Stomach smooth muscle (tissue), 2 donors: ENCODE results near the gene RELN.

Experiments used
- H3K27ac ChIP-seq: one replicate; pipeline ENCODE4 v1.7.0; 2013; ENCODE audit warnings: mild to moderate bottlenecking, low read length, inconsistent platforms
- H3K27me3 ChIP-seq, 2 donors: one replicate each; pipeline ENCODE4 v1.7.0; 2013; ENCODE audit warnings: low read length in 2 of 2; ENCODE audit not compliant: insufficient read depth in 2 of 2, control insufficient read depth in 1 of 2
- H3K36me3 ChIP-seq, 2 donors: one replicate each; pipeline ENCODE4 v1.7.0; 2013; ENCODE audit warnings: low read length in 2 of 2; ENCODE audit not compliant: control insufficient read depth in 2 of 2, insufficient read depth in 2 of 2
- H3K4me1 ChIP-seq: one replicate; pipeline ENCODE4 v1.7.0; 2013; ENCODE audit warnings: low read length; ENCODE audit not compliant: control insufficient read depth, insufficient read depth
- H3K4me3 ChIP-seq, 2 donors: one replicate each; pipeline ENCODE4 v1.7.0; 2013; ENCODE audit warnings: low read length in 2 of 2
- H3K9ac ChIP-seq, 2 donors: one replicate each; pipeline ENCODE4 v1.7.0; 2013; ENCODE audit warnings: low read length in 2 of 2, mild to moderate bottlenecking in 1 of 2
- H3K9me3 ChIP-seq, 2 donors: one replicate each; pipeline ENCODE4 v1.7.0; 2013; ENCODE audit warnings: low read length in 2 of 2; ENCODE audit not compliant: control insufficient read depth in 2 of 2
- donor health status: healthy.
- donor health status: Pancreatic carcinoma.

The RELN gene

GRCh38 chr7:103705542-103705941, 283.9 kb downstream of the RELN start:
- Histone ChIP-seq H3K4me3 (no peak overlapping the region), H3K9ac (no peak overlapping the region), H3K36me3 (no peaks in the 10 kb centered on the region), H3K4me1 (no peaks in the 10 kb centered on the region), H3K27ac (no peak overlapping the region), H3K9me3 (no peaks in the 10 kb centered on the region), H3K27me3 (no peaks in the 10 kb centered on the region)

DNA sequence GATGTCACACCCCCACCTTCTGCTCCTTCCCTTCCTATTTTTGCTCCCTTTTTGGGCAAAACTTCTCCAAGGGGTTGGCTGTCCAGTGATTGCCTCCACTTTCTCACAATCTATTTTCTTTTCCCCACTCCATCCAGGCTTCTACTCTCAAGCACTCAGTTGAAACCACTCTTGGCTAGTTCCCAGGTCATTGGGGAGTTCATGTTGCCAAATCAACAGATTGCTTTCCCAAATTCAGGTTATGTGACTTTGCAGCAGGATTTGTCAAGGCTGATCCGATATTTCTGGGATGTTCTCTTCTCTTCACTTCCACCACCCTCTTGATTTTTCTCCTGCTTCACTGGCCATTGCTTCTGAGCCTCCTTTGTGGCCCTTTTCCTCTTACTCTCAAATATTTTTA, 284.8 kb downstream of the RELN start:
- Histone ChIP-seq H3K4me1 (no peaks in the 10 kb centered on the region), H3K36me3 (no peaks in the 10 kb centered on the region), H3K9ac (no peak overlapping the region), H3K27ac (no peak overlapping the region), H3K27me3 (no peaks in the 10 kb centered on the region), H3K4me3 (no peak overlapping the region), H3K9me3 (no peaks in the 10 kb centered on the region)

- no peaks in the 10 kb centered on the region for H3K36me3 ChIP-seq
Measured at GRCh38 chr7:103702982-103703381, 286.5 kb downstream of the RELN start.

GRCh38 chr7:103702454-103702853, 287.0 kb downstream of the RELN start:
- Histone ChIP-seq H3K4me1 (no peaks in the 10 kb centered on the region), H3K36me3 (no peaks in the 10 kb centered on the region), H3K27ac (no peak overlapping the region), H3K9ac (no peak overlapping the region), H3K4me3 (no peak overlapping the region), H3K9me3 (no peaks in the 10 kb centered on the region), H3K27me3 (no peaks in the 10 kb centered on the region)

More at GRCh38 chr7:103702982-103703381, 286.5 kb downstream of the RELN start:
- no peak overlapping the region for H3K27ac ChIP-seq
- H3K27me3 ChIP-seq, result no peaks in the 10 kb centered on the region
- no peak overlapping the region for H3K4me3 ChIP-seq
- no peaks in the 10 kb centered on the region for H3K4me1 ChIP-seq
- no peak overlapping the region for H3K9ac ChIP-seq
- H3K9me3 ChIP-seq, result no peaks in the 10 kb centered on the region

- Histone ChIP-seq H3K4me3 (no peak overlapping the region), H3K27ac (no peak overlapping the region), H3K36me3 (no peaks in the 10 kb centered on the region), H3K27me3 (no peaks in the 10 kb centered on the region), H3K9ac (no peak overlapping the region), H3K4me1 (no peaks in the 10 kb centered on the region), H3K9me3 (no peaks in the 10 kb centered on the region)
Measured at GRCh38 chr7:103699032-103699431, 290.4 kb downstream of the RELN start.

- Histone ChIP-seq H3K9ac (no peak overlapping the region), H3K36me3 (no peaks in the 10 kb centered on the region), H3K27ac (no peak overlapping the region), H3K9me3 (no peaks in the 10 kb centered on the region), H3K4me1 (no peaks in the 10 kb centered on the region), H3K27me3 (no peaks in the 10 kb centered on the region), H3K4me3 (no peak overlapping the region)
Measured at GRCh38 chr7:103698064-103698463, 291.4 kb downstream of the RELN start.

GRCh38 chr7:103695521-103695920, 293.9 kb downstream of the RELN start:
- Histone ChIP-seq H3K27ac (no peak overlapping the region), H3K4me3 (no peak overlapping the region), H3K27me3 (no peaks in the 10 kb centered on the region), H3K9me3 (no peaks in the 10 kb centered on the region), H3K36me3 (no peaks in the 10 kb centered on the region), H3K4me1 (no peaks in the 10 kb centered on the region), H3K9ac (no peak overlapping the region)

- Histone ChIP-seq H3K36me3 (no peaks in the 10 kb centered on the region), H3K9me3 (no peaks in the 10 kb centered on the region), H3K27me3 (no peaks in the 10 kb centered on the region), H3K9ac (no peak overlapping the region), H3K4me3 (no peak overlapping the region), H3K4me1 (no peaks in the 10 kb centered on the region), H3K27ac (no peak overlapping the region)
Measured at GRCh38 chr7:103694304-103694703, 295.2 kb downstream of the RELN start.

DNA sequence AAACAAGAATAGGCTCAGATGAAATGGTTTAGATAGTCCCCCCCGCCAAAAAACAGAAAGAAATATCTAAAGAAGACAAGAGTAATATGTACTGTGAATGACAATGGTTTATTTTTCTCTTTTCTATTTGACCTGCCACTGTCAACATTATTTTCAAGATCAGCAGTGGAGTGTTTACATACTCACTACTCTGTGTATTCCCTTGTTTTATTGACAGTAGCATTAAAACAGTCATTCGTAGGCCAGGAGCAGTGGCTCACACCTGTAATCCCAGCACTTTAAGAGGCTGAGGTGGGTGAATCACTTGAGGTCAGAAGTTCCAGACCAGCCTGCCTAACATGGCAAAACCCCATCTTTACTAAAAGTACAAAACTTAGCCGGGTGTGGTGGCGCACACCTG, 298.2 kb downstream of the RELN start:
- Histone ChIP-seq H3K9me3 (no peaks in the 10 kb centered on the region), H3K36me3 (no peaks in the 10 kb centered on the region), H3K4me3 (no peak overlapping the region), H3K27me3 (no peaks in the 10 kb centered on the region), H3K4me1 (no peaks in the 10 kb centered on the region), H3K27ac (no peak overlapping the region), H3K9ac (no peak overlapping the region)

DNA sequence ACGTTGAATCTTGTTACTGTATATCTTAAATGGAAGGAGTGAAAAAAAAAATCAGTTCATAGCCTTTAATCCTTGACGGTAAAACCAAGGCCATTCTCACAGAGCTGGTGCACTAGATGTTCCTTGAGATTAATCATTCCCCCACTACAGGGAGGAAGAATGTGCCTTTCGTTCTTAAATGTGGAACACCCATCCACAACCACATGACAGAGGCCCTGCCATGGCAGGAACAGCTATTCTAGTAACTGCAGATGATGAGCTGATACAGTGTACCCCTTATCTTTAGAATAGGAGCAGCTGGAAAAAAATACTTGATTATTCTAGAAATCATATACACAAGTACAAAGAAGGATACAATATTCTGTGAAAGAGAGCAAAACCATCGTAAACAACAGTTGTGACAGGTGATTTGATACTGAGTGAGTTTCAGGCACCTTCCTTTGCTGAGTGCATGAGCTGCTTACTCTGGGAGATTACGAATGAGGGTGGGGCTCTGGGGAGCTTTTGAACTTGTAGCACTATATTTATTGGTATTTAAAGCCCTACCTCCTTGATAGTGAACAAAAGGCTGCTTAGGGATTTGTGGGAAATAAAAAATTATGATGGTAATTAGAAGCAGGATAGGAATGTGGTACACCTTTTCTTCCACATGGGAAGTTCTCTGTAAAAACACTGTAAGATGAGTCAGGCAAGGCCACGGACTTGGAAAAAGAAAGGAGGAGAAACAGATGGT, 299.1 kb downstream of the RELN start:
- H3K4me1 ChIP-seq, result no peaks in the 10 kb centered on the region
- H3K9me3 ChIP-seq, result no peaks in the 10 kb centered on the region
- H3K27me3 ChIP-seq, result no peaks in the 10 kb centered on the region
- no peak overlapping the region for H3K4me3 ChIP-seq
- no peak overlapping the region for H3K27ac ChIP-seq
- no peaks in the 10 kb centered on the region for H3K36me3 ChIP-seq
- no peak overlapping the region for H3K9ac ChIP-seq

- Histone ChIP-seq H3K9me3 (no peaks in the 10 kb centered on the region), H3K36me3 (no peaks in the 10 kb centered on the region), H3K4me1 (no peaks in the 10 kb centered on the region), H3K9ac (no peak overlapping the region), H3K27me3 (no peaks in the 10 kb centered on the region), H3K27ac (no peak overlapping the region), H3K4me3 (no peak overlapping the region)
Measured at GRCh38 chr7:103689255-103689654, 300.2 kb downstream of the RELN start.
